ENCODE data around the gene DAGLA.
"Not testable (repeated sequence)": the region's sequence is repeated elsewhere in the genome, so short reads cannot be mapped to it uniquely, and the experiment has no call there.

The DAGLA gene

GRCh38 chr11:61667684-61668305, 12.4 kb upstream of the DAGLA start:
- no peak for FAIRE-seq

- no peak for FAIRE-seq
Observed at GRCh38 chr11:61669417-61669816, 10.8 kb upstream of the DAGLA start.

- no peak for FAIRE-seq
Observed at GRCh38 chr11:61670626-61671025, 9.6 kb upstream of the DAGLA start.

- no peak for FAIRE-seq
Observed at GRCh38 chr11:61671527-61671926, 8.7 kb upstream of the DAGLA start.

- FAIRE-seq: not testable (repeated sequence)
Observed at GRCh38 chr11:61673946-61674467, 6.2 kb upstream of the DAGLA start.

GRCh38 chr11:61675826-61676225, 4.4 kb upstream of the DAGLA start:
- FAIRE-seq: no peak

- no peak for FAIRE-seq
Observed at GRCh38 chr11:61679296-61679695, 895 bp upstream of the DAGLA start.

- no peak for FAIRE-seq
Observed at GRCh38 chr11:61680622-61681221, 531 bp downstream of the DAGLA start.

GRCh38 chr11:61682093-61682732, 2.0 kb downstream of the DAGLA start:
- FAIRE-seq: no peak

GRCh38 chr11:61682906-61683675, 2.9 kb downstream of the DAGLA start:
- no peak for FAIRE-seq

GRCh38 chr11:61683961-61684869, 4.0 kb downstream of the DAGLA start:
- no peak for FAIRE-seq

GRCh38 chr11:61684870-61685616, 4.9 kb downstream of the DAGLA start:
- no peak for FAIRE-seq

- FAIRE-seq: no peak
Observed at GRCh38 chr11:61685617-61685967, 5.4 kb downstream of the DAGLA start.

GRCh38 chr11:61686066-61686465, 5.9 kb downstream of the DAGLA start:
- FAIRE-seq: no peak

- no peak for FAIRE-seq
Observed at GRCh38 chr11:61686469-61686868, 6.3 kb downstream of the DAGLA start.

GRCh38 chr11:61687420-61687819, 7.2 kb downstream of the DAGLA start:
- no peak for FAIRE-seq

- FAIRE-seq: no peak
Observed at GRCh38 chr11:61688365-61689163, 8.4 kb downstream of the DAGLA start.

- FAIRE-seq: no peak
Observed at GRCh38 chr11:61689164-61689496, 8.9 kb downstream of the DAGLA start.

- FAIRE-seq: no peak
Observed at GRCh38 chr11:61690706-61691379, 10.7 kb downstream of the DAGLA start.
